GM23248 (cell line): ENCODE measurements around the gene CYP4B1. TPM values are rescaled to one million over a fixed set of nuclear protein-coding genes. Genes with fewer than 3 reads are reported as not detected.
"Not testable (repeated sequence)": the region's sequence is repeated elsewhere in the genome, so short reads cannot be mapped to it uniquely, and the experiment has no call there.

ENCODE experiments used
- DNase-seq: peaks from one replicate; pipeline ENCODE4 v3.0.0-alpha.2; 2015
- H2AFZ ChIP-seq: fragments of 200-600 bp; sonication (generic); 2 replicates; pipeline ENCODE4 v1.6.1; 2016; ENCODE audit warnings: antibody characterized with exemption
- H3F3A ChIP-seq: fragments of 200-600 bp; sonication (generic); 2 replicates; pipeline ENCODE4 v1.6.1; 2016; ENCODE audit warnings: mild to moderate bottlenecking, antibody characterized with exemption, mixed run types; ENCODE audit not compliant: insufficient read depth
- H3K27ac ChIP-seq: fragments of 200-600 bp; sonication (generic); 2 replicates; pipeline ENCODE4 v1.5.1; 2016; ENCODE audit warnings: mild to moderate bottlenecking
- H3K27me3 ChIP-seq: fragments of 200-600 bp; sonication (generic); replicated peaks from 2 replicates; pipeline ENCODE4 v1.6.1; 2016; ENCODE audit warnings: mild to moderate bottlenecking; ENCODE audit not compliant: insufficient read depth
- H3K36me3 ChIP-seq: fragments of 200-600 bp; sonication (generic); 2 replicates; pipeline ENCODE4 v1.6.1; 2016; ENCODE audit warnings: low read depth, mild to moderate bottlenecking
- H3K4me1 ChIP-seq: fragments of 200-600 bp; sonication (generic); 2 replicates; pipeline ENCODE4 v1.6.1; 2016; ENCODE audit warnings: mild to moderate bottlenecking; ENCODE audit not compliant: insufficient read depth
- H3K4me2 ChIP-seq: fragments of 200-600 bp; sonication (generic); one replicate; pipeline ENCODE4 v1.6.1; 2016; ENCODE audit warnings: mild to moderate bottlenecking; ENCODE audit not compliant: unreplicated experiment
- H3K4me3 ChIP-seq: fragments of 200-600 bp; sonication (generic); 2 replicates; pipeline ENCODE4 v1.5.1; 2016; ENCODE audit warnings: mild to moderate bottlenecking
- H3K79me2 ChIP-seq: fragments of 200-600 bp; sonication (generic); 2 replicates; pipeline ENCODE4 v1.6.1; 2016; ENCODE audit warnings: mild to moderate bottlenecking; ENCODE audit not compliant: insufficient read depth
- H3K9ac ChIP-seq: fragments of 200-600 bp; sonication (generic); 2 replicates; pipeline ENCODE4 v1.6.1; 2016; ENCODE audit warnings: mild to moderate bottlenecking
- H3K9me2 ChIP-seq: fragments of 200-600 bp; sonication (generic); 2 replicates; pipeline ENCODE4 v1.6.1; 2016; ENCODE audit warnings: mixed run types, mild to moderate bottlenecking, moderate library complexity; ENCODE audit not compliant: insufficient read depth
- H3K9me3 ChIP-seq: fragments of 200-600 bp; sonication (generic); one replicate; pipeline ENCODE4 v1.6.1; 2017; ENCODE audit warnings: low read depth
- H4K20me1 ChIP-seq: fragments of 200-600 bp; sonication (generic); 2 replicates; pipeline ENCODE4 v1.6.0; 2016; ENCODE audit not compliant: insufficient read depth
- EZH2 ChIP-seq: fragments of 200-600 bp; sonication (generic); IDR thresholded peaks from 2 replicates; pipeline ENCODE4 v1.6.1; 2018; ENCODE audit warnings: antibody characterized with exemption, mild to moderate bottlenecking; ENCODE audit not compliant: insufficient read depth, poor library complexity, severe bottlenecking
- EZH2phosphoT487 ChIP-seq: fragments of 200-600 bp; sonication (generic); IDR thresholded peaks from 2 replicates; pipeline ENCODE4 v1.6.1; 2018; ENCODE audit warnings: antibody characterized with exemption, moderate library complexity, mild to moderate bottlenecking, low read depth; ENCODE audit not compliant: insufficient read depth
- WGBS, 2 experiments: methylation state at CpG; one replicate each; pipeline ENCODE4 v1.1.6; 2015 to 2017; ENCODE audit warnings: low lambda C conversion rate in 2 of 2, low coverage in 1 of 2; ENCODE audit errors: missing lambda C conversion rate in 2 of 2; 5-methylcytosine and 5-hydroxymethylcytosine counted together
- in situ Hi-C: fragments of 300-500 bp; cut with MboI; formaldehyde crosslinking; loops from 2 replicates; pipeline ENCODE4 v1.15.0; 2020
- polyA plus RNA-seq: library from polyadenylated mRNA; unstranded; fragments of >200 nt; fragmentation: Nextera tagmentation; extraction: Ambion mirVana; gene quantifications from 2 replicates; pipeline ENCODE4 v1.2.1, GENCODE V29; 2016
- total RNA-seq: library from RNA; depleted of rRNA; stranded (reverse); fragments of >200 nt; shearing (Covaris generic); gene quantifications from 2 replicates; pipeline ENCODE4 v1.2.3, GENCODE V29; 2014; rRNA removed

CYP4B1 gene
- total and polyA plus RNA-seq, 2 experiments from 2014 or later, result not detected

DNA sequence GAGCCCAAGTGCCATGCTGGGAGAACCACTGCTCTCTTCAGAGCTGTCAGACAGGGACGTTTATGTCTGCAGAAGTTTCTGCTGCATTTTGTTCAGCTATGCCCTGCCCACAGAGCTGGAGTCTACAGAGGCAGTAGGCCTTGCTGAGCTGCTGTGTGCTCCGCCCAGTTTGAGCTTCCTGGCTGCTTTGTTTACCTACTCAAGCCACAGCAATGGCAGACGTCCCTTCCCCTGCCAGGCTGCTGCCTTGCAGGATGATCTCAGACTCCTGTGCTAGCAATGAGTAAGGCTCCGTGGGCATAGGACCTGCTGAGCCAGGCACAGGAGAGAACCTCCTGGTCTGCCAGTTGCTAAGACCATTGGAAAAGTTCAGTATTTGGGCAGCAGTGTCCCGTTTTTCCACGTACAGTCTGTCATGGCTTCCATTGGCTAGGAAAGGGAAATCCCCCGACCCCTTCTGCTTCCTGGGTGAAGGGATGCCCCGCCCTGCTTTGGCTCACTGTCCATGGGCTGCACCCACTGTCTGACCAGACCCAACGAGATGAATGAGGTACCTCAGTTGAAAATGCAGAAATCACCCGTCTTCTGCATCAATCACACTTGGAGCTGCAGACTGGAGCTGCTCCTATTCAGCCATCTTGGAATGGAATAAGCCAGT is 31.9 kb downstream of the CYP4B1 start:
- Histone ChIP-seq H3K79me2 (no peaks in the 10 kb centered on the region), H3K4me3 (no peak overlapping the region), H3K36me3 (no peaks in the 10 kb centered on the region), H3F3A (no peaks in the 10 kb centered on the region), H4K20me1 (no peaks in the 10 kb centered on the region), H3K9ac (no peak overlapping the region), H3K4me1 (no peaks in the 10 kb centered on the region), H3K9me2 (no peaks in the 10 kb centered on the region), H3K4me2 (no peak overlapping the region), H3K27me3 (no peaks in the 10 kb centered on the region), H3K9me3 (no peaks in the 10 kb centered on the region), H2AFZ (no peak overlapping the region), H3K27ac (no peak overlapping the region)
- no peak for DNase-seq
- WGBS, 2 experiments, result 22 to 23% methylated on average over 10 of the region's 10 CpGs
- in situ Hi-C loops, result no loop called here
- TF ChIP-seq EZH2phosphoT487 (no peak), EZH2 (no peak)

DNA sequence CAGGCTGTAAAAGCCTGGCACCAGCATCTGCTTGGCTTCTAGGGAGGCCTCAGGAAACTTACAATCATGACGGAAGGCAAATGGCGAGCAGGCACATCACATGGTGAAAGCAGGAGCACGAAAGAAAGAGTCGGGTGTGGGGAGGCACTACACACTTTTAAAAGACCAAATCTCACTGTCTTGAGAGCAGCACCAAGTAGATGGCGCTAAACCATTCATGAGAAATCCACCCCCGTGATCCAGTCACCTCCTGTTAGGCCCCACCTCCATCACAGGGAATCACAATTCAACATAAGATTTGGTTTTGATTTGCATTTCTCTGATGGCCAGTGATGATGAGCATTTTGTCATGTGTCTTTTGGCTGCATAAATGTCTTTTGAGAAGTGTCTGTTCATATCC is 36.6 kb downstream of the CYP4B1 start:
- H3K27me3 ChIP-seq, H3K9me2 ChIP-seq, in situ Hi-C loops, H3K9me3 ChIP-seq, H3K4me2 ChIP-seq, DNase-seq, H3K4me3 ChIP-seq, H2AFZ ChIP-seq, H3K9ac ChIP-seq, H3K27ac ChIP-seq, H3K36me3 ChIP-seq, H3F3A ChIP-seq, H3K4me1 ChIP-seq, H4K20me1 ChIP-seq, H3K79me2 ChIP-seq: not testable (repeated sequence)
- 53 to 56% methylated on average over 6 of the region's 6 CpGs for WGBS, 2 experiments

DNA sequence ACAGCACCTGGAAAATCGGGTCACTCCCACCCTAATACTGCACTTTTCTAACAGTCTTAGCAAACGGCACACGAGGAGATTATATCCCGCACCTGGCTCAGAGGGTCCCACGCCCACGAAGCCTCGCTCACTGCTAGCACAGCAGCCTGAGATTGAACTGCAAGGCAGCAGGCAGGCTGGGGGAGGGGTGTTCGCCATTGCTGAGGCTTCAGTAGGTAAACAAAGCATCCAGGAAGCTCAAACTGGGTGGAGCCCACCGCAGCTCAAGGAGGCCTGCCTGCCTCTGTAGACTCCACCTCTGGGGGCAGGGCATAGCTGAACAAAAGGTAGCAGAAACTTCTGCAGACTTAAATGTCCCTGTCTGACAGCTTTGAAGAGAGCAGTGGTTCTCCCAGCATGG is 47.5 kb downstream of the CYP4B1 start:
- H3K4me2 ChIP-seq, H3F3A ChIP-seq, DNase-seq, H3K4me3 ChIP-seq, H3K9ac ChIP-seq, in situ Hi-C loops, H3K27ac ChIP-seq, H3K79me2 ChIP-seq, H3K36me3 ChIP-seq, H4K20me1 ChIP-seq, H3K9me2 ChIP-seq, H2AFZ ChIP-seq, H3K9me3 ChIP-seq, H3K27me3 ChIP-seq, H3K4me1 ChIP-seq: not testable (repeated sequence)
- 37 to 53% methylated on average over 9 of the region's 9 CpGs for WGBS, 2 experiments

DNA sequence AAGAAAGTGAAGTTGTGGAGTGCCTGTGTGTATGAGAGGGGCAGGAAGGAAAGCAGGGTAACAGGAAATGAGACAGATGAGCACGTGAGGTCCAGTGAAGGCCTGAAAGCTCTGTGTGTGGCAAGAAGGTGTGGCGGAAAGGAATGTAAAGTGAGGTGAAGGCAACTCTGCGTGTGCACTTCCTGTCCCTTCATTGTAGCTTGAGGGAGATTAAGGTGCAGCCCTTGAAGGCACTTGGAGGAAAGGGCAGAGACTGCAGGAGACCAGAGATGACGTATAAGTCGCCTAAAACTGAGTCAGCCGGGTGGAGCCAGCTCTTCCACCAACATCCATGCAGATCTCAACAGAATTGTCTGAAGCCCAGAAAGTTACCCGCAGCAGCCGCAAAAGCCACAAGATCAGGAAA is 58.8 kb downstream of the CYP4B1 start:
- H3K9me3 ChIP-seq, H3K27ac ChIP-seq, H3K79me2 ChIP-seq, H3K27me3 ChIP-seq, H3K4me1 ChIP-seq, H3K4me2 ChIP-seq, H3K4me3 ChIP-seq, H3K9ac ChIP-seq, H4K20me1 ChIP-seq, H3K36me3 ChIP-seq, H3F3A ChIP-seq, H2AFZ ChIP-seq, H3K9me2 ChIP-seq, DNase-seq, in situ Hi-C loops: not testable (repeated sequence)
- WGBS, 2 experiments, result 45 to 52% methylated on average over 8 of the region's 8 CpGs

DNA sequence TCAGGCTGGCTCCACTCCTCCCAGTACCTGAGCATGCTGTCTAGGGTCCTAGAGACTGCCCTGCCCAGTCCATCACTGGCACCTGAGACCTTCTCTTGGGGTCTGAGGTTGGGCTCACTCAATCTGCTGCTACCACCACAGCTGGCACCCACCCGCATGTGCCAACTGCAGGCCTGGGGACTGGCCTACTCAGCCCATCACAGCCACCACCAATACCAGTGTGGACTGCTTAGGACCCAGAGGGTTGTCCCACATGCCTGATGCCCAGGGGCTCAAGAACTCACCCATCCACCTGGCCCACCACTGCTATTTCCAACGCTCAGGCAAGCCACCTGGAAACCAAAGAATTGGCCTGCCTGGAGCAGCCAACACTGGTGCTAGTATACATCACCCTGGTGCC is 63.5 kb downstream of the CYP4B1 start:
- H3K27me3 ChIP-seq, result no peaks in the 10 kb centered on the region
- H3K27ac ChIP-seq, result no peak overlapping the region
- no peaks in the 10 kb centered on the region for H3K36me3 ChIP-seq
- H3K4me1 ChIP-seq, result no peaks in the 10 kb centered on the region
- TF ChIP-seq EZH2, result no peak
- no peak for TF ChIP-seq EZH2phosphoT487
- 17 to 52% methylated on average over 2 of the region's 2 CpGs for WGBS, 2 experiments
- no peak for DNase-seq
- H2AFZ ChIP-seq, result no peak overlapping the region
- H3F3A ChIP-seq, result no peaks in the 10 kb centered on the region
- no peaks in the 10 kb centered on the region for H3K9me3 ChIP-seq
- no peak overlapping the region for H3K4me2 ChIP-seq
- H3K9me2 ChIP-seq, result no peaks in the 10 kb centered on the region
- no peaks in the 10 kb centered on the region for H3K79me2 ChIP-seq
- H4K20me1 ChIP-seq, result no peaks in the 10 kb centered on the region
- H3K9ac ChIP-seq, result no peak overlapping the region
- H3K4me3 ChIP-seq, result no peak overlapping the region
- in situ Hi-C loops, result no loop called here

Other genes with a start within 250 kb of the CYP4B1 start
- gene KNCN, start 247.4 kb upstream of the CYP4B1 start, total RNA-seq, result not detected in 2 replicates
- gene KNCN, start 247.4 kb upstream of the CYP4B1 start, polyA plus RNA-seq, result not detected in 2 replicates
- 8.9 and 15.5 TPM in 2 replicates for gene MKNK1, start 194.8 kb upstream of the CYP4B1 start, total RNA-seq
- gene MKNK1, start 194.8 kb upstream of the CYP4B1 start, polyA plus RNA-seq, result 10.0 and 16.1 TPM in 2 replicates
- gene MOB3C, start 182.2 kb upstream of the CYP4B1 start, total RNA-seq, result 5.9 and 7.0 TPM in 2 replicates
- gene MOB3C, start 182.2 kb upstream of the CYP4B1 start, polyA plus RNA-seq, result 4.7 and 6.1 TPM in 2 replicates
- 61.3 and 66.3 TPM in 2 replicates for gene ATPAF1, start 130.7 kb upstream of the CYP4B1 start, total RNA-seq
- 43.3 and 46.3 TPM in 2 replicates for gene ATPAF1, start 130.7 kb upstream of the CYP4B1 start, polyA plus RNA-seq
- gene TEX38, start 127.2 kb upstream of the CYP4B1 start, total RNA-seq, result not detected in 2 replicates
- 0.34 TPM in 1 of 2 replicates, not detected in the other for gene TEX38, start 127.2 kb upstream of the CYP4B1 start, polyA plus RNA-seq
- 51.6 and 58.0 TPM in 2 replicates for gene EFCAB14, start 79.9 kb upstream of the CYP4B1 start, total RNA-seq
- gene EFCAB14, start 79.9 kb upstream of the CYP4B1 start, polyA plus RNA-seq, result 40.1 and 42.6 TPM in 2 replicates
- not detected in 2 replicates for gene CYP4A11, start 142.4 kb downstream of the CYP4B1 start, total RNA-seq
- not detected in 2 replicates for gene CYP4A11, start 142.4 kb downstream of the CYP4B1 start, polyA plus RNA-seq
- gene CYP4X1, start 224.6 kb downstream of the CYP4B1 start, total RNA-seq, result not detected in 2 replicates
- not detected in 2 replicates for gene CYP4X1, start 224.6 kb downstream of the CYP4B1 start, polyA plus RNA-seq